Activated gamma-delta T cell treated with anti-CD3 and anti-CD28 coated beads, Interleukin-2, amount 50 U/mL, for 16 hours (primary cell): Measurements from ENCODE around the gene RTN4RL1.
A peak's percentile ranks its signal among the peaks of the same experiment; 100 is the strongest.
"Not testable (repeated sequence)": the region's sequence is repeated elsewhere in the genome, so short reads cannot be mapped to it uniquely, and the experiment has no call there.

Experiments
- DNase-seq: peaks from one replicate; pipeline ENCODE4 v3.0.0-alpha.2; 2020; ENCODE audit warnings: low read depth

Gene RTN4RL1

GRCh38 chr17:1896243-1897104, 128.7 kb downstream of the RTN4RL1 start:
- no peak for DNase-seq

GRCh38 chr17:1895479-1895878, 129.7 kb downstream of the RTN4RL1 start:
- DNase-seq = not testable (repeated sequence)

- DNase-seq = no peak
These were observed 130.3 kb downstream of the RTN4RL1 start for GRCh38 chr17:1894753-1895339.

- DNase-seq = peak; percentile 35
These were observed 134.2 kb downstream of the RTN4RL1 start for GRCh38 chr17:1890758-1891450.

GRCh38 chr17:1888741-1889140, 136.4 kb downstream of the RTN4RL1 start:
- no peak for DNase-seq
